CD4-positive, alpha-beta T cell treated with Interleukin-10 for 1 hour (primary cell): ENCODE results near the gene SYK.
A peak's percentile ranks its signal among the peaks of the same experiment; 100 is the strongest.

ENCODE experiments used
- DNase-seq: peaks from one replicate; pipeline ENCODE4 v3.0.0-alpha.2; 2020

Gene SYK

DNA sequence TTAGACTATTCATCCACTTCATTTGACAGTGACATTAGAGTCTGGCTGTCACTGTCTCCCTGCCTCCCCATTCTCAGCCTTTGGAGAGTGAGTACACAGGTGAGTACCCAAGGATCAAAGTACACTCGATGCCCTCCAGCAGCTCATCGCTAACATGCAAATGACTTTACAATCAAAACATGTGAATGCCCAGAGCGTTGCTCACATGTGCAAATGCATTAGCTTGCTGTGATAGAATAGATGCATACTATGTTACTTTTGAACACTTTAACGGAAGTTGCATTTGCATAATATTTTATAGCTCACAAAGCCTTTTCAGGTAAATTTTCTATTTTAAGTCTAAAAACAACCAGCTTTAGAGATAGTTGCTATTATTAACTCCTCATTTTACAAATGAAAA lies 107.6 kb downstream of the SYK start:
- no peak for DNase-seq

DNA sequence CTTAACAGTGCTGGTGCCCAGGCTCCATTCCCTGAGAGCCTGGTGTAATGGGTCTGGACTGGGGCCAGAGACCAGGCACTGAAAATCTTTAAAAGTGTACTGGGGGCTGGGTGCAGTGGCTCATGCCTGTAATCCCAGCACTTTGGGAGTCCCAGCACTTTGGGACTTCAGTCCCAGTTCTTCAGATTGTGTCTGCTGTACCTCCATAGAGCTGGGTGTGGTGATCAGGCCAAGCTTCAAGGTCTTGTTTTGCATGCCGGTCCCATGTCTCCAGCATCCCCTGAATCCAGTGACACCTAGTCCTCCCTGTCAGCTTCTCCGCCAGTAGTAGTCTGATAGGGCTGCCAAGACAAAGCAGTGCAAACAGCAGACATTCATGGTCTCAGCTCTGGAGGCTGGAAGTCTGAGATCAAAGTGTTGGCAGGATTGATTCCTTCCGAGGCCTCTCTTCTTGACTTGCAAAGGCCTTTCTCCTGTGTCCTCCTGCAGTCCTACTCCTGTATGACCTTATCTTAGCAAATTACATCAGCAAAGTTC lies 108.2 kb downstream of the SYK start:
- no peak for DNase-seq

DNA sequence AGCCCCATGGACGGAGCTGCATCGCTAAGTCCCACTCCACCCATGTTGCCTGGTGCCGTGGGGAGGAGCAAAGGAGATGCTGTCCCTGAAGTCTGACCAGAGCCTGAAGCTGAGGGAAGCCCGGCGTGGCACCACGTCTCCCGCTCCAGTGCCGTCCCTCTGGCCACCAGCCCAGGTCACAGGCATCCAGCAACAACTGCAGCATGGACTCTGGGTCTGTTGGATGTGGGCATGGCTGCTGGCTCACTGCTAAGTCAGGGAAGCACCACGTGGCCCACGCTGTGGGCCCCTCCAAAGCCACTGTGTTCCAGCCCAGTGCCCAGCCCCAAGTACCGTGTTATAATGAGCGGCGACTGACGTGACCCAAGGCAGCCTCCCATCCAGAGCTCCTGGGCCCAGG lies 112.6 kb downstream of the SYK start:
- no peak for DNase-seq

DNA sequence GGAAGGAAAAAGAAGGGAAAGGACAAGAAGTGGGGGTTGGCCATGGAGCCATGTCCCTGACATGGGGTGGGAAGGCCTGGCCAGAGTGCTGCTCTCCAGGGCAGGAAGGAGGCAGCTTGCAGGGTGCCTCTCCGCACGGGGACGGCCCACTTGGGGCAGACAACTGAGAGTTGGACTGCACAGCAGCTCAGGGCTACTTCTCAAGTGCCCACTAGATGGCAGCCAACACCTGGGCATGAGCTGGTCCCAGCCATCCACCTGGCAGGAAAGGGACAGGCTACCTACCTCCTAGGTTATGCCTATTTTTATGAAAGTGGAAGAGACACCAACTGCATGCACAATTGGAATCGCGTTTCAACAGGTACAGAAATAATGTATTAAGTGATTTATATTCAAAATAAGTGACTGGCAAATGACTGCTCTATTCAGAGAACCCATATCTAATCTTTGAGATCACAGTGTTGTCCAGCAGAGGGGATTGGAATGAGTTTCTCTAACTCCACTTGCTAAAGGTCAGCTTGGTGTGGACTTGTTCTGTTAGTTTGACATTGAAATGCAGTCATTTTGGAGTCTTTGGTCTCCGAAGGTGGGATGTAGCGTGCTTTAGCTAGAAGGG lies 113.4 kb downstream of the SYK start:
- peak; percentile 71 for DNase-seq

DNA sequence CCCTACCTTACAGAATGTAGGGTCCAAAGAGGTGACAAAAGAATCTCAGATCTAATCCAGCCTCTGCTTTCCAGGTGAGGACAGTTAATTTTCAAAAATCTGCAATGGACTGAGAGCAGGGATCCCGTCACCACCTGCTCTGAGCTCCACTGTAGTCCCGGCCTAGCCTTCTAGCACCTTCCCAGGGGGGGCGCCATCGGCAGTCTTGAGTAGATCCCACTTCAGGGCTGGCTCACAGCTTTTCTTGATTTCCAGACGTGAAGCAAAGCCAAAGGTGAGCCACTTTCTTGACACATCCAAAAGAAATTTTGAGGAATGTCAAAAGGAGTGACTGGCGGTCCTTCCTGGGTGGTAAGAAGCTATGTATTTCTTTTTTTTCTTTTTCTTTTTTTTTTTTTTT lies 114.1 kb downstream of the SYK start:
- DNase-seq, result no peak

DNA sequence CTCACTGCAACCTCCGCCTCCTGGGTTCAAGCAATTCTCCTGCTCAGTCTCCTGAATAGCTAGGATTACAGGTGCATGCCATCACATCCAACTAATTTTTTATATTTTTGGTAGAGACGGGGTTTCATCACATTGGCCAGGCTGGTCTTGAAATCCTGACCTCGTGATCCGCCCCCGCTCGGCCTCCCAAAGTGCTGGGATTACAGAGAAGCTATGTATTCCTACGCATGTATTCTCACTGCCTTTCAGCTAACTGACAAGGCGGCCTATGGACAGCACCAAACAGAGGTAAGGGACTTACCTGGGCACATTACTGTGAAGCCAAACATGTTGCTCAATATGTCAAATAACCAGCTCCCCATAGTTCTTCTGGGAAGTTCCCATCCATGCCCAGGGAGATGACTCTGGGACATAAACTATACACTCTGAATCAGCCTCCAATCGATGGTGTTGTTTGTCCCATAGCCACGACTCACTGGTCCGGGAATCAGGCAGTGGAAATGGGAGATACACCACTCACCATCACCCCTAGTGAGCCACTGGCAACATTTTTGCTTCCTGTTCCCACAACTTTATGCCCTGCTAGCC lies 114.6 kb downstream of the SYK start:
- DNase-seq, result no peak

DNA sequence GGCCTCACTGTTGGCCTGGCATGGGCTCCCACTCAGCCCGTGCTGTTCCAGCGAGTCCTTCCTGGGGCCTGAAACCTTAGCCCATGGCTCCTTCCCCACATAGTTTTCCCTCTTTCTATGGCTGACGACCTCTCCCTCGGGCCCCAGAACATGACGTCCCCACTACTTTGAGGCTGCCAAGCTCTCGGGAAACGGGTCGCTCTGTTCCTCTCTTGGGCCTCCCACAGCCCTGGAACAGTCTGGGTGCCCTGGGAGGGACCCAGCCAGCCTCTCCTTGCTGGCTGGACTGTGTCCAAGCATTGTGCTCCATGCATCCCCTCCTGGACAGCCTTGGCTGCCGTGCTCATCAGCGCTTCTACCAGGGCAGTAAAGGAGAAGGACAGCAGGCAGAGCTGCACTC lies 118.3 kb downstream of the SYK start:
- no peak for DNase-seq

DNA sequence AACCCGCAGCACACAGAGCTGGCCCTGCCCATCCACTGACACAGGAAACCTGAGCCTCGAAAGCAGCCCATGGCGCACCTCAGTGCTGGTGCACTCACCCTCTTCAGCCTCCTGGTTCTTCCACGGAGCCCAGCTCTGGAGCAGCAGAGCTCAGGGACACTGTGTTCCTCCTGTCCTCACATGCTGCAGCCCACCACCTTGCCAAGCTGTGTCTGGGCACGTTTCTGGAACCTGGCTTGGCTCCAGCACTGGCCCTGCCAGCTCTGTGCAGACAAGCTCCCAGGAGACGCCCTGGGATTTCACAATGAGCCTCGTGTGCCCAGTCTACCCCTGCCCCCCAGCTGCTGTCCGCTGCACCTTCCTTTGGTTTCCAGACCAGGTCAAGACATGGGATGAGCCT lies 119.5 kb downstream of the SYK start:
- no peak for DNase-seq

DNA sequence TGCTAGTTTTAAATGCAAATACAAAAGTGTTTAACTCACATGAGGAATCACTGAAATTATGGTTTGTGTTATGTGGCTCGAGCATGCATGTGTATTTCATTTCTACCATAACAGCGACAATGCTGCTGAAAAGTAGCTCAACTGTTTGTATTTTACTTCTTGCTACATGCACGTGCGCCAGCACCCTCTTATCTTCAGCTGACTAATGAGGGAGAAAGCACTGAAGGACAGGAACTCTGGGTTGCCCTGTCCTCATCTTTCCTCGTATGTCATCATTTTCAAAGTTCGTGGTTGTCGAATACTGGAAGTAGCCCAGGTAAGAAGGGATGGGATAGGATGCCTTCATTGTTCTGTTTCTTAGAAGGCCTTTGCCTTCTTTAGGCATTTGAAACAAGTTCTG lies 120.3 kb downstream of the SYK start:
- no peak for DNase-seq

DNA sequence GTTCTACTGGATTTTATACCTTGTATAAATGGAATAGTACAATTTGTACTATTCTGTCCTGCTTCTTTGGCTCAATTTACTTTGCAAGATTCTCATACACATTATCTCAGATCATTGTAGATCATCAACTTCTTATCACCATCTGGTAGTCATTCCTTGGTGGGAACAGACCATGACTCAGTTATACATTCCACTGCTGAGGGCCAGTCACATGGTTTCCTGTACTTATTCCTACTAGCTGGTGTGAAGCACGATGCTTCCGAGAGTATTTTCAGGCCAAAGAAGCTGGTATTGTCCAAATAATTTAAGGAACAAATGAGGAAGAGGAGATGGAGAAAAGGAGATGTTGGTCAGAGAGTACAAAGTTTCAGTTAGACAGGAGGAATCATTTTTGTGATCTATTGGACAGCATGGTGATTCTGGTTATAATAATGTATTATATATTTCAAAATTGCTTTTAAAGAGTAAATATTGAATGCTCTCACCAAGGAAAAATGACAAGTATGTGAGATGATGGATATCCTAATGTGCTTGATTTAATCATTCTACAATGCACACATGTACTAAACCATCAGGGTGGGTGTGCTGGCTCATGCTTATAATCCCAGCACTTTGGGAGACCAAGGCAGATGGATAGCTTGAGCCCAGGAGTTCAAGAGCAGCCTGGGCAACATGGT lies 124.1 kb downstream of the SYK start:
- no peak for DNase-seq

DNA sequence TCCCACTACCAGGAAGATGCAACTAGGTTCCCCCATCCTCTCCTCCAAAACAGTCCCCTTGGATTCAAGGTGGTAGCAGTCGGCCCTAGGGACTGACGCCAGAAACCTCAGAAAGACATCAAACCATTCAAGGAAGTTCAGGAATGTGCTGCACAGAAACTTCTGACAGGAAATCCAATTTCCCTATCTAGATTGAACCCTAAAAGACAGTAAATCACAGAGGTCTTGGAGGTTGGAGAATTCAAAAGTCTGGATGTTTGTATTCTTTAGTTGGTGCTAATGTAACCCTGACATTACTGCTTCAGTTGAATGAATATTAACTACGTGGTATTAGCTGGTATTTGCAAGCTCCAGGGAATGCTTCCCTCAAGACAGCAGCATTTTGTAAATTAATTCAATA lies 125.3 kb downstream of the SYK start:
- DNase-seq, result no peak

DNA sequence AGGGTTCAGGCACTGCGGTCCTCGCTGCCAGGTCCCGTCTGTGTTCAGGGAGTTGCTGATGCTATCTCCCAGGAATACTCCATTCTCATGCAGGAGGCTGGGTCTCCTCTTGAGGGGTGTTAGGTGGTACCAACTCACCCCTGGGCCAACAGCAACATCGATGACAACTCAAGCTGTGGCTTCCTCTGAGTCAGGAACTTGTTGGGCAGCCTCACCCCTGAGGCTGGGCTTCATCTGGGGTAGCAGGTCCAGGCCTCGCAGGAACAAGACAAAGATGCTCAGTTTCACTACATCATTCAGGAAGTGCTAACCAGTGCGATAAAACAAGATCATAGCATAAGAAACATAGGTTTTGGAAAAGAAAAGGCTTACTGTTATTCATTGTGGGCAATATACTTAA lies 125.9 kb downstream of the SYK start:
- DNase-seq, result no peak

DNA sequence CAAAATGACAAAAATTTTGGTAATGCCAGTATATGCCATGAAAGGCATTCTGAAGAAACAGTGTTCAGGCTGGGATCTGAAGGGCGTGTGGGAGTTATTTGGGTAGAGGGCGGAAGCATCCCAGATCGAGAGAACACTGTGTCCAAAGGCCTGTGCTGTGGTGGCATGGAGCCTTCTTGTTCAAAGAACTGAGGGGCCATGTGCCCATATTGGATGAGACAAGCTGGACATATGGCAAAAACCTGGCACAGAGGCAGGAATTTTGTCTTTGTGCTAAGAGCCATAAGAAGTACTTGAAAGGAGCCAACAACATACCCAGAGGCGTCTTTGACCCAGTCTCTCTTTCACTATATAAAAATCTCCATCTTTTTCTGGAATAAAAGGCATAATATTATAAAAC lies 128.0 kb downstream of the SYK start:
- DNase-seq, result no peak

DNA sequence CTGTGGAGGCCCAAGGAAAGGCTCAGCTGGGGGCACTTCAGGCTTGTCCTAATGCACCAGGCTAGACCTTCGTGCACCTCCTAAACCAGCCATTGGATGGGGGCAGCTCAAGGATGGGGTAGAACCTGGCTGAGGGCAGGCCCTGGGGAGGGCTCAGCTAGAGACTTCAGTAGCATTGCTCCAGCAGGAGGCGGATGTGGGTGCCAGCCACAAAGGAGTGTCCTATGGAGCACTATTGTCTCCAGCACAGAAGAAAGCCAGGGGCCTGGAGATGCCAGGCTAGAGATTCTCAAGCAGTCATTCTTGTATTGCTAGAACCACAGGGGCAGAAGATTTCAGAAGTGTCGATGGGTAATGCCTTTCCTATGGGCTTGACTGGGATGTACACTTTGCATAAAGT lies 131.8 kb downstream of the SYK start:
- no peak for DNase-seq

DNA sequence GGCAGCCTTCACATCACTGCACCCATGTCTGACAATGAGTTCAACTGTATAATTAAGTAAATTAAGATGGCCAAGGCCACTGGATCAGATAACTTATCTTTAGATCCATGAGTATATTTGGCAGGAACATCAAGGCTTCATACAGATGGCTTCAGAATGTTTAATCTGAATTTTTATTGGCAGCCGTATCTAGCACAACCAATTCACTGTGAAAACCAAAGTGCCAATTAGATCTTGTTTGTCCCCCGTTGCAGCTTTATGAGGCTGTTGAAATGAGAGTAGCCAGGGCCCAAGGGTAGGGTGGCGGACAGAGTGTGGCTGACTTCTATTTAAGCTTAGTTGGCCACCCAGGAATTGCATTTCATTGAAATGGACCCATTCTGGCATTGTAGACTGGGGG lies 137.7 kb downstream of the SYK start:
- no peak for DNase-seq

DNA sequence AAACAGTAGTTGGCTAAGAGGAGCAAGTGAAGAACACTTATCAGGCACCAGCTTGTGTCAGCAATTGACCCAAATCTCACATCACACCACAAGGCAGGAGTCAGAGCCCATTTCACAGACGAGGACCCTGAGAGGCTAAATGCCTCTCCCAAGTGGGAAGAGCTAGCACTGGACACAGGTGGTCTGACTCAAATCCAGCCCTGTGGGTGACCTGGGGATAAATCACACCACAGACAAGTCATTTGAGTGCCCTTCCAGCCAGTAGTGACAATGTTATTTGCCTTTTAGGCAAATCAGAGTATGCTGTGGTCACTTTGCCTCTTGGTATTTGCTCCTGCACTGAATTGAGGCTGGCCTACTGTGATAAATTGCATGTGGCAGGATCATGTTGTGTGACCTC lies 138.7 kb downstream of the SYK start:
- DNase-seq, result no peak

DNA sequence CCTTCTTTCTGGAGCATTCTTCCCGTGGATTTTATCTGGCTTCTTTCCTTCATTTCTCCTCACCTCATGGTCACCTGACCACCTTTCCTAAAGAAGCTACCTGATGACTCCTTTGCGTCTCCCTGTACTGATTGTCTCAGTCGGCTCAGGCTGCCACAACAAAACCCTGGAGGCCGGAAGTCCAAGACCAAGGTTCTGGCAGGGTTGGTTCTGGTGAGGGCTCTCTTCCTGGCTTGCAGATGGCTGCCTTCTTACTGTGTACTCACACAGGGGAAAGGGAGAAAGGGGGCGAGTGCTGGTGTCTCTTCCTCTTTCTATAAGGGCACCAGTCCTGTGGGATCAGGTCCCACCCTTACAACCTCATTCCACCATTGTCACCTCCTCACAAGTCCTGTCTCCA lies 140.0 kb downstream of the SYK start:
- no peak for DNase-seq

DNA sequence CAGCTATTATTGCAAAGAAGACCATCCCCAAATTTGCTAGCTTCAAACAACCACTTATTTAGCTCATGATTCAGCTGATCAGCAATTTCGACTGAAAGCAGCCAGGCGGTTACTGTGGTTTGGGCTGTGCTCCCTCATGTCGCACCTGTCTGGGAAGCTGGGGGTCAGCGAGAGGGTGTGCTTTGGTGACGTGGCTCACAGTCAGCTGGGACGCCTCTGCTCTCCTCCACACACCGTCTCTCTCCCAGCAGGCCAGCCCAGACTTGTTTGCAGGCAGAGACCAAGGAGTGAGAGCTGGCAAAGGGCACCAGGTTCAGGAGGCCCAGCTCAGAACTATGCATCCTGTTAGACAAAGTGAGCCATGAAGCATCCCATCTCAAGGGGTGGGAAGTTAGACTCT lies 140.9 kb downstream of the SYK start:
- DNase-seq, result no peak

DNA sequence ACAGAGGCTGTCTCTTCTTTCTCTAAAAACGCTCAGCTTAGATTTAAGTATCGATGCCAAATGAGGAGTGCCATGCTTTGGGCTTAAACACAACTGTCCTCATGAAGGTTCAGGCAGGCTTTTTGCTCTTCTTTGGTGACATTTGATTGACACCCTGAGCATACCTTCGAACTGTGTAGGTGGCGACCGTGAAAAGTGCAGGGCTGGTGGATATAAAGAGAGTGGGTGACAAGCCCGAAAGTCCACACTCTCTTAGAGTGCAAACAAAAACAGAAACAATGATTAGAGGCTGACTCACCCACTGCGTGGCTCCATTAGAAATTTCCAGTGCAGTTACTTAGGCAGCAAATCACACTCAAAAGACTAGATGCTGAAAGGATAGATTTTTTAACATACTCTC lies 141.7 kb downstream of the SYK start:
- DNase-seq, result no peak

DNA sequence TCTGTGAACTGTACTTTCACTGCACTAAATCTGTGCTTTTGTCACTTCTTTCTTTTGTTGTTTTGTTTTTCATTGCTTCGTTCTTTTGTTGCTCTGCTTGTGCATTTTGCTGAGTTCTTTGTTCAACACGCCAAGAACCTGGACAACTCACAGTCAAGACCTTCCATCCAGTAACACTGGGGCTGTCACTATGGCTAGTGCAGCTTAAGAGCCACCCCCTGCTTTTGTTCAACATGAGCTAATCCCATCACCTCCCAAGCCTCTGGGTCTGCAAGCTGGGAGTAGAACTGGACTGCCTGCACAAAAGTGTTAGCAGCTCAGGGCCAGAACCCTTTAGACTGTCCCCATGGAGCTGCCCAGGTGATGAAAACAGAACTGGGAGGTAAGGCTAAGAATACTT lies 143.7 kb downstream of the SYK start:
- DNase-seq, result no peak

DNA sequence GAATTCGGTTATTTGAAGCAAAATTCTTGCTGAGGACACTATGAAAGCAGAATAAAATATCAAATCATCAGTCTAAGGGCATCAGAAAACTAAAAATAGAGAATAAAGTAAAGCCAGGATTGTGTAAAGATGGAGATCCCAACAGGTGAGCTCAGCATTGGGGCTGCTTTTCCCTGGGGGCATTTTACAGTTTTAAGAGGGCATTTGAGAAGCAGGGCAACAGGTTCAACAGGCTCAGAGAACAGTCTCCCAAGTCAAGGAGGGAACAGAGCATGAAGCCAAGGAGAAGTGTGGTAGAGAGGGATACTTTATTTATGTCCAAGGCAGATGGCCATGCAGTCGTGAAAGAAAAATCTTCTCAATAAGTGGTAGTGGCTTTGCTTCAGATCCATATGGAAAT lies 145.4 kb downstream of the SYK start:
- no peak for DNase-seq
